HG03025 (cell line): ENCODE results near the gene CYP4F8.
"Not testable (repeated sequence)": the region's sequence is repeated elsewhere in the genome, so short reads cannot be mapped to it uniquely, and the experiment has no call there.

Experiments
- ATAC-seq: cut with Tn5 transposase; IDR thresholded peaks from one replicate; pipeline ENCODE4 v1.9.1; 2021; ENCODE audit warnings: mild to moderate bottlenecking, moderate library complexity; ENCODE audit not compliant: unreplicated experiment, low FRiP score

Gene CYP4F8

DNA sequence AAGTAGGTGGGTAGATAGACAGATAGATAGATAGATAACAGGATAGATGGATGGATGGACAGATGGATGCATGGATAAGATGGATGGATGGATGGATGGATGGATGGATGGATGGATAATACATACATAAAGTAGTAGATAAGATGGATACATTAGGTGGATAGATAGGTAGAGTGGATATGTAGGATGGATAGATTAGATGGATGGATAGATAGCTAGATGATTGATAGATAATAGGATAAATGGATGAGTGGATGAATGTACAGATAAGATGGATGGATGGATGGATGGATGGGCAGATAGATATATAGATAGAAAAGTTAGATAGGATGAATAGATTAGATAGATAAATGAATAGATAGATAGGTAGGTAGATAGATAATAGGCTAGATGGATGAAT is 27.8 kb downstream of the CYP4F8 start:
- ATAC-seq = no peak

DNA sequence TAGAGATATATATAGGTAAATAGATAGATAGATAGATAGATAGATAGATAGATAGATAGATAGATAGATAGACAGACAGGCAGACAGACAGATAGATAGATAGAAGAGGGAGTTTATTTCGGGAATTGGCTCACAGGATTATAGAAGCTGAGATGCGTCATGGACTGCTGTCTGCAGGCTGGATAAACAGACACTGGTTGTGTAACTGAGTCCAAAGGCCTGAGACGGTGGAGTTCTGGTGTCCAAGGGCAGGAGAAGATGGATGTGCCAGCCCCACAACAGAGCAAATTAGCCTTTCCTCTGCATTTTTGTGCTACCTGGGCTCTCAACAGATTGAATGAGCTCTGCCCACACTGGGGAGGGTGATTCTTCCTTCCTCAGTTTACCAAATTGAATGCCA is 28.4 kb downstream of the CYP4F8 start:
- no peak for ATAC-seq

GRCh38 chr19:15644066-15644741 is 29.2 kb downstream of the CYP4F8 start:
- ATAC-seq = no peak

DNA sequence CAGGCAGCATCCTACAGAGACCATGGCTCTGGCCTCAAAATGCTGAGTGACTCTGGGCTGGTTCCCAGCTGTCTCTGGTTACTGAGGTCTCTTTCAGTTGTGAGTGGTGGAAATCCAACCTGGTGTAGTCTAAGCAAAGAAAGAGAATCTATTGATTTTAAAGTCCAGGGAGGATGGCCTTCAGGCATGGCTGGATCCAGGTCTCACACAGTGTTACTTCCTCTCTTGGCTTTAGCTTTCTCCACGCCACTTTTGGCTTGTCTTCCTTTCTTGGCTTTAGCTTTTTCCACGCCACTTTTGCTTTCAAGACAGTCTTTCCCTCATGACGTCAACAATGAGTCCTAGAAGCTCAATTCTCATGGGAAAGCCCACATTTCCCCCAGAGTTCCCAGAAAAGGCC is 29.8 kb downstream of the CYP4F8 start:
- ATAC-seq = no peak

- no peak for ATAC-seq
Observed at GRCh38 chr19:15649526-15649925, 34.5 kb downstream of the CYP4F8 start.

GRCh38 chr19:15650123-15650522 is 35.1 kb downstream of the CYP4F8 start:
- not testable (repeated sequence) for ATAC-seq

DNA sequence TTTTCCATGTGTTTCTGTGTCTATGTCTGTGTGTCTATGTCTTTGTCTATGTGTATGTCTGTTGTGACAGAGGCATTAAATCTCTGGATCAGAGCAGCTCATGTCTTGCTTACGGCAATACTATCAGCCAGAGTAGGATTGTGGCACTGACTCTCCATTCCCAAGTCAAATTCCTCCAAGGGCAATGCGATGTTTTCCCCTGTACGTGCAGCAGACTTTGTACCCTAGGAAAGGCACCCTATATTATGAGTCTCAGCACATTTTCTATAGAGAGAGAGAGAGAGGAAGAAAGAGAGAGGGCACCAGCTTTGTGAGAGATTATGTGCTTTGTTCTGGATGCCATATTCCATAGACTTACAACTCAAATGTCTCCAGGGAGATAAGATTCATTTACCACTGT is 36.8 kb downstream of the CYP4F8 start:
- no peak for ATAC-seq

DNA sequence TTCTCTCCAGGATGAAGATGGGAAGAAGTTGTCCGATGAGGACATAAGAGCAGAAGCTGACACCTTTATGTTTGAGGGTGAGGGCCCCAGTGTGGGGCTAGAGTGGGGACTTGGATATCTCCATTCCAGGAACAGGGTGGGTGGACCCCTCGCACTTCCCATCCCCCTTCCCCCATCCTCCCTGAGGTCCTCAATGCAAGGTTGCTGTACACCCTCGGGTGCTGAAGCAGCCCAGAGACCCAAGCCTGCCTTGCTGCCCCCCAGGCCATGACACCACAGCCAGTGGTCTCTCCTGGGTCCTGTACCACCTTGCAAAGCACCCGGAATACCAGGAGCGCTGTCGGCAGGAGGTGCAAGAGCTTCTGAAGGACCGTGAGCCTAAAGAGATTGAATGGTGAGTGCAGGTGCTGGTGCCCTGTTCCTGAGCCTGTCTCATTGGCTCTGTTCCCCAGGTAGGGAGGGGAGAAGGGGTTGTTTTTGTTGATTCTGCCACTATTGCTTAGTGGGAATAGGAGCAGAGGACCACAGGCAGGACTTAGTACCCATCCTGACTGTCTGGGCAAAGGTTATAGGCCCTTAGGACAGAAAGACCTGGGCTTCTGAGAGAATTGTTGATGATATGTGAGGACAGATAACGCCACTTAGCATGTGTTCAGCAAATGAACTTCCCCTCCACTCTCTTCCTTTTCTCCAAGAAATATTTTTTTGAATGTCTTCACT is 37.7 kb downstream of the CYP4F8 start:
- ATAC-seq = no peak

DNA sequence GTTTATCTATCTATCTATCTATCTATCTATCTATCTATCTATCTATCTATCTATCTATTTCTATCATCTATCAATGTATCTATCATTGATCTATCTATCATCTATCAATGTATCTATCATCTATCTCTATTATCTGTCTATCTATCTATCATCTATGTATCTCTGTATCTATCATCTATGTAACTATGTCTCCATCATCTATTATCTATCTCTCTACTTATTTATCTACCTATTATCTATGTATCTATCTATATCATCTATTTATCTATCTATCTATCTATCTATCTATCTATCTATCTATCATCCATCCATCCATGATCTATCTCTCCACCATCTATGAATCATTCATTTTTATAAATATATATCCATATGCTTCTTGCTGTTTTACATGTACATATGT is 41.4 kb downstream of the CYP4F8 start:
- ATAC-seq = no peak

- ATAC-seq = no peak
Observed at GRCh38 chr19:15663247-15663646, 48.2 kb downstream of the CYP4F8 start.

DNA sequence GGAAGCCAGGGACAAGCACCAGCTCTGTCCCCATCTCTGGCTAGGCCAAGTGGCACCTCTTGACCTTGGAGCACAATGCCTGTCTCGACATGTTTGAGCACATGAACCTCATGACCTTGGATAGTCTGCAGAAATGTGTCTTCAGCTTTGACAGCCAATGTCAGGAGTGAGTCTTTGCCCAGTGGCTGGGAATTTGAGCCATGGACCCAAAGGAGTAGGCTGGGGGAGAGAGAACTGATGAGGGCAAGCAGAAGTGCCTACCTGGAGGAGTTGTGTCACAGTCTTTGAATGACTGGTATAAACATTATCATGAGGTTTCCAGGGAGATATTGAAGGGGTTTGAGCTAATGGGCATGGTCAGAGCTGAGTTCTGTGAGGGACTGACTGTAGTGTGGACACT is 51.2 kb downstream of the CYP4F8 start:
- no peak for ATAC-seq

DNA sequence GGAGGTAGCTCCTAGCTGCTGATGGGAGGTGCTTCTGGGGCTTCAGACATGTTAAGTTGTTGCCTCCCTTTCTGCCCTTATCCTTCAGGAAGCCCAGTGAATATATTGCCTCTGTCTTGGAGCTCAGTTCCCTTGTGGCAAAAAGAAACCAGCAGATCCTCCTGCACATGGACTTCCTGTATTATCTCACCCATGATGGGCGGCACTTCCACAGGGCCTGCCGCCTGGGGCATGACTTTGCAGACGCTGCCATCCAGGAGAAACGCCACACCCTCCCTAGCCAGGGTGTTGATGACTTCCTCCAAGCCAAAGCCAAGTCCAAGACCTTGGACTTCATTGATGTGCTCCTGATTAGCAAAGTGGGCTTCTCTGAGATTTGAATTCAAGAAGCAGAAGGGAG is 51.9 kb downstream of the CYP4F8 start:
- no peak for ATAC-seq

DNA sequence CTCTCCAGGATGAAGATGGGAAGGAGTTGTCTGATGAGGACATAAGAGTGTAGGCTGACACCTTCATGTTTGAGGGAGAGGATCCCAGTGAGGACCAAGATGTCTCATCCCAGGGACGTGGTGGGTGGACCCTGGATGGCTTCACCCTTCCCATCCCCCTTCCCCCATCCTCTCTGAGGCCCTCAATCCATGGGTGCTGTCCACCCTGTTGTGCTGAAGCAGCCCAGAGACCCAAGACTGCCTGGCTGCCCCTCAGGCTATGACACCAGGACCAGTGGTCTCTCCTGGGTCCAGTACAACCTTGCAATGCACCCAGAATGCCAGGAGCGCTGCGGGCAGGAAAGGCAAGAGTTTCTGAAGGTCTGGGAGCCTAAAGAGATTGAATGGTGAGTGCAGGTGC is 54.4 kb downstream of the CYP4F8 start:
- ATAC-seq = no peak

DNA sequence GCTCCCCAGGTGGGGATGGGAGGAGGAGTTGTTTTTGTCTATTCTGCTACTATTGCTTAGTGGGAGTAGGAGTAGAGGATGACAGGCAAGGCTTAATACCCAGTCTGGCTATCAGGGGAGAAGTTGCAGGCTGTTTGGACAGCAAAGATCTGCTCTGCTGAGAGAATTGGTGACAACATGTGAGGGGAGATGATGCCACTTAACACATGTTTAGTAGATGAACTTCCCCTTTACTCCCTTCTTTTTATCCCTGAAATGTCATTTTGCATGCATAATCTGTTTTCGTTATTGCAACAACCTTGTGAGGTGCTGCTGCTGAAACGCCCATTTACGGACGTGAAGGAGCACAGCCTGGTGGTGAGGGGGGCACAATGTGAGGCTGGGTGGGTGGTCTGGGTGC is 54.9 kb downstream of the CYP4F8 start:
- no peak for ATAC-seq

DNA sequence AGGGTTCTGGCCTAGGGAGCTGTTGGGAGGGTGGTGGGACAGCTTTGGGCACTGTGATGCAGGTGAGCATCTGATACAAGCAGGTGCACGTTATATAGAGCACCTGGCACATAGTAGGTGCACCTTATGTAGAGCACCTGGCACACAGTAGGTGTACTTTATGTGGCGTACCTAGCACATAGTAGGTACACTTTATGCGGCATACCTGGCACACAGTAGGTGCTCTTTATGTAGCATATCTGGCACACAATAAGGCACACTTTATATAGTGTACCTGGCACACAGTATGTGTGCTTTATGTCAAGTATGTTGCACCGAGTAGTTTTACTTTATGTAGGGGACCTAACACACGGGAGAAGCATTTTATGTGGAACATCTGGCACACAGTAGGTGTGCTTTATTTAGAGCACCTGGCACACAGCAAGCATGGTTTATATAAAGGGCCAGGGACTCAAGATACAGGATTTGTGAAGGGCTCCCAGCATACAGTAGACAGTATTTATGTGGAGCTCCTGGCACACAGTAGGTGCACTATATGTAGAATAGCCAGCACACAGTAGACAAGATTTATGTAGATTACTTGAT is 56.3 kb downstream of the CYP4F8 start:
- ATAC-seq = no peak

DNA sequence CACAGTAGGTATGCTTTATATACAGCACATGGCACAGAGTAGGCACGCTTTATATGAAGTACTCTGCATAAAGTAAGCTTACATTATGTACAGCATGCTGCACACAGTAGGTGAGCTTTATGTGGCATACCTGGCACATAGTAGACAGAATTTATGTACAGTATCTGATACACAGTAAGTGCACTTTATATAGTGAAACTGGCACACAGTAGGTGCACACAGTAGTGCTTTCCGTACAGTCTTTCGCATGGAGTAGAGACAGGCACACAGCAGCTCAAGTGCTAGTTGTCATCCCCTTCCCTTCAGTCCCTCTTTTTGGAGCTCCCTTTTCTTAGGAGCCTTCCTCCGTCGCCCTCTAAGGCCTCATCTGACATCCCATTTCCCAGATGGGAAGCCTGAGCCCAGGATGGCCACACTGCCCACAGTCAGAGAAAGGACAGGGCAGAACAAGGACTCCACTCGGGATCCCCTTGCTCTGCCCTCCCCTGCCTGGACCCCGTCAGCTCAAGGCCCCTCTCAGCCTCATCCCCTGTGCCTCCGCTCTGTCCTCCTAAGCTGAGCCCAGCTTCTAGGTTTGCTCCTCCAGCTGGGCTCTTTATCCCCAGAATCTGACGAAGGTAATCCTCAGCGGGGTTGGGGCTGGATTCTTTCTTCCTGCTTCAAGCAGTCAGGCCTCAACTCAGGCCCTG is 57.0 kb downstream of the CYP4F8 start:
- ATAC-seq = no peak

DNA sequence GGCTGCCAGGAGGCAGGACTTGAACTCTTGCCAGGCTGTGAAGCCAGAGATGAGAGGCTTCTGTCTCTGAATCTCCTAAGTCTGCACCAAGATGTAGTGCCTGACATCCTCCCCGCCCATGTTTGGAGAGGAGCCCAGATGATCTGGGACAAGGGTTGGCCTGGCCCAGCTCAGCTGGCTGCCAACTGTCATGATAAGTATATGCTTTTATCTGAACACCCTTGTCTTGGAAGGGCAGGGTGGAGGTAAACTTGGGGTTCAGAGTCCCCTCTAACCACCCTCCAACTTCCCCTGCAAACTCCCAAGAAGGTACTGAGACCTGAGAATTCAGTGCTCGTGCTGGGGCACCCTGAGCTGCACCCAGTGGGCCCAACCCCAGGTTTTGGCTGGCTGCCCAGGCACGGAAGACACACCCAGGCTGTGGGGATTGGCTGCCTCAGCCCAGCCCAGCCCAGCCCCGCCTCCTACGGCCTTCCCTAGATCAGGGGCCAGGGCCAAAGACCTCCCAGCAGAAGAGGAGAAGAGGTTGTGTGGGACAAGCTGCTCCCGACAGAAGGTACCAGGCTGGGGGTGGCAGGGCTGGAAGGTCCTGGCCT is 57.7 kb downstream of the CYP4F8 start, which contains the start of gene CYP4F12:
TSS of gene CYP4F12 (plus strand) at position 508 of the 596 bp plus-strand sequence. CDS start 443 bp downstream, outside the sequence.
- ATAC-seq = no peak

GRCh38 chr19:15673176-15673654 is 58.2 kb downstream of the CYP4F8 start:
- no peak for ATAC-seq

GRCh38 chr19:15675560-15675959 is 60.5 kb downstream of the CYP4F8 start:
- ATAC-seq = no peak

GRCh38 chr19:15679089-15679488 is 64.1 kb downstream of the CYP4F8 start:
- no peak for ATAC-seq

- ATAC-seq = not testable (repeated sequence)
Observed at GRCh38 chr19:15679865-15680264, 64.8 kb downstream of the CYP4F8 start.
